ENCODE results near the gene DSCAML1. TPM values are rescaled to one million over a fixed set of nuclear protein-coding genes. Genes with fewer than 3 reads are reported as not detected.

DSCAML1 gene
- total and polyA plus RNA-seq, 2 of the 8 experiments (the other 6 are each of a cell fraction or from before 2014, with no cell fraction given) = 0.19 to 0.24 TPM

DNA sequence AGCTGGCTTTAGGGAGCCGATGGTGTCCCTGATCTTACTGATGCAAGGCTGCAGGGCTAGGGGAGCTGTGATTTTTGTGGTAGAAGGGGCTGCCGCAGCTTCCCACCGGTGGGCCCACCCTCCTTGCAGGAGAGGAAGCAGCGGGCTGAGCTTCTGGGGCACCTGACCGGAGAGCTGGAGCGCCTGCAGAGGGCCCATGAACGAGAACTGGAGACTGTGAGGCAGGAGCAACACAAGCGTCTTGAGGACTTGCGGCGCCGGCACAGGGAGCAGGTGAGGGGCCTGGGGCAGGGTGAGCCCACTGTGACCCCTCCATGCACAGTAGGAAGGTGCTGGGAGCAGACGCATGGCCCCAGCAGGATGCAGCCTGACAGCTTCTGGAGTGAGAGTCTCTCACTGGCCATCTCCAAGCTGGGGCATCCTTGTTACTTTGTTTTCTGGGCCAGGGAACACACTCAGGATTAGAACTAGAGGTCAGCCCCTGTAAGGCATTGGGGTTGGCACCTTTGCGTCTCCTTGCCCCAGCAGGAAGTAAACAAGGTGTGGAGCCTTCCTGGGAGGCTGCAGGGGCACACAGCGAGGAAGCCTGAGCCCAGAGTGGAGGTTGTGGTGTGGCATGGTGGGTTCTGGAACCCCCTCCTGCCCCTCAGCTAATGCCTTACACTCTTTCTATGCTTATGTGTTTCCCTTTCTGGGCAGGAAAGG lies 402.6 kb downstream of the DSCAML1 start:
- no peak overlapping the region for H2BK15ac ChIP-seq (ENCODE audit: low read length)
- ChIA-PET CTCF (ENCODE audit: partially characterized antibody) (interaction anchor here (1.2 to 3.4 kb wide), 2 partner anchors 21 to 32 kb away, joined by 4 to 9 read pairs; no protein-coding TSS in a partner anchor), POLR2A (ENCODE audit: partially characterized antibody) (interaction anchor here (1.2 kb wide), 1 partner anchor 26 kb away, joined by 3 read pairs; no protein-coding TSS in a partner anchor)
- no peaks in the 10 kb centered on the region for H3K23me2 ChIP-seq (ENCODE audit: low read depth, low read length)
- no peak overlapping the region for H2BK5ac ChIP-seq (ENCODE audit: low read depth, low read length)
- H3K79me2 ChIP-seq (ENCODE audit: control insufficient read depth in 1 of 2, insufficient read depth in 2 of 2, low read length in 2 of 2) = no peaks in the 10 kb centered on the region
- no peak overlapping the region for H2BK120ac ChIP-seq (replicated peaks; ENCODE audit: low read depth, low read length)
- H2AK5ac ChIP-seq (ENCODE audit: low read depth, low read length) = no peak overlapping the region
- H2BK20ac ChIP-seq (ENCODE audit: low read length) = no peak overlapping the region
- no peak for TF ChIP-seq SAP30 (IDR thresholded peaks at IDR 0.05; ENCODE audit: insufficient read depth, insufficient replicate concordance, low read length)
- no peak for TF ChIP-seq RNF2 (IDR thresholded peaks at IDR 0.05; ENCODE audit: borderline replicate concordance, low read depth, low read length, missing control alignments, poor library complexity, severe bottlenecking)
- TF ChIP-seq GTF2F1 (IDR thresholded peaks at IDR 0.05; ENCODE audit: borderline replicate concordance, low read depth, low read length) = no peak
- TF ChIP-seq ASH2L (IDR thresholded peaks at IDR 0.05; ENCODE audit: low read length) = no peak
- peaks cover 4 to 8% of the 10 kb centered on the region in 2 experiments for H4K20me1 ChIP-seq (replicated peaks in 1 of 2; ENCODE audit: control insufficient read depth in 1 of 2, insufficient read depth in 2 of 2, low read length in 2 of 2)
- H3K18ac ChIP-seq (ENCODE audit: extremely low read depth, low read length) = no peak overlapping the region
- H3K9ac ChIP-seq (replicated peaks in 1 of 4; ENCODE audit: extremely low read depth in 1 of 4, low read depth in 3 of 4, low read length in 3 of 4) = no peak overlapping the region
- H3K27ac ChIP-seq (ENCODE audit: low read depth, low read length) = no peak overlapping the region
- H4K91ac ChIP-seq (replicated peaks; ENCODE audit: insufficient read length, low read length) = no peak overlapping the region
- no peak overlapping the region for H3K4me3 ChIP-seq (ENCODE audit: extremely low read depth in 1 of 4, insufficient read depth in 2 of 4, low read depth in 3 of 4, low read length in 4 of 4)
- 88% methylated on average over 14 of the region's 14 CpGs; no CpG with 5 or more reads in 1 of the 2 experiments for whole genome bisulfite sequencing, 2 experiments (ENCODE audit: extremely low coverage in 1 of 2, insufficient coverage in 1 of 2, insufficient read length in 1 of 2, insufficient replicate concordance in 2 of 2, low coverage in 1 of 2, low lambda C conversion rate in 2 of 2, missing lambda C conversion rate in 1 of 2)
- H2BK12ac ChIP-seq (ENCODE audit: low read depth, low read length) = no peak overlapping the region
- no peak overlapping the region for H3K4ac ChIP-seq (replicated peaks; ENCODE audit: insufficient read length, low read depth, low read length)
- no peak overlapping the region for H4K8ac ChIP-seq (ENCODE audit: extremely low read depth, insufficient read depth, low read length)
- H3K56ac ChIP-seq (replicated peaks; ENCODE audit: insufficient read length, low read depth, low read length) = no peak overlapping the region
- H3K9me3 ChIP-seq (ENCODE audit: insufficient read depth in 2 of 2, low read depth in 1 of 2, low read length in 1 of 2) = peaks cover 10 to 16% of the 10 kb centered on the region in 2 experiments
- H3K27me3 ChIP-seq (replicated peaks in 1 of 4; ENCODE audit: control insufficient read depth in 3 of 4, extremely low read depth in 1 of 4, insufficient read depth in 3 of 4, low read length in 3 of 4) = no peaks in the 10 kb centered on the region
- no peak overlapping the region for H3K23ac ChIP-seq (ENCODE audit: insufficient read length)
- no peak for DNase-seq (ENCODE audit: low read depth in 1 of 2, low spot score in 2 of 2)
- peaks cover 0 to 53% (median 29%) of the 10 kb centered on the region in 4 experiments; a peak in 7 of 8 replicates for H3K36me3 ChIP-seq (ENCODE audit: control insufficient read depth in 2 of 4, insufficient read depth in 4 of 4, low read length in 3 of 4)
- no peak overlapping the region for H2AFZ ChIP-seq (ENCODE audit: low read length)
- no peaks in the 10 kb centered on the region for H3K4me1 ChIP-seq (replicated peaks in 1 of 4; ENCODE audit: control insufficient read depth in 3 of 4, insufficient read depth in 4 of 4, low read length in 3 of 4)
- H3K79me1 ChIP-seq (ENCODE audit: low read depth, low read length) = no peaks in the 10 kb centered on the region; the same call in 1 of the 2 replicates
- no peak overlapping the region for H4K5ac ChIP-seq (ENCODE audit: insufficient read length, low read depth, low read length)
- FAIRE-seq = no peak
- H3K4me2 ChIP-seq (ENCODE audit: insufficient read depth in 1 of 2, low read depth in 2 of 2, low read length in 2 of 2) = no peak overlapping the region
- H3K14ac ChIP-seq (ENCODE audit: insufficient read length) = no peak overlapping the region

All from H1 (cell line).